Nephron (organoid): ENCODE data around the gene CDHR1.

ENCODE experiments used
- H3K27ac Mint-ChIP-seq, 3 experiments: 2 replicates each; pipeline ENCODE4 v1.8.0; 2020; ENCODE audit warnings: mixed read lengths in 3 of 3, mild to moderate bottlenecking in 2 of 3, moderate library complexity in 1 of 3
- H3K27me3 Mint-ChIP-seq: 2 replicates; pipeline ENCODE4 v1.8.0; 2021; ENCODE audit warnings: low read depth, mild to moderate bottlenecking, moderate library complexity, mixed read lengths
- H3K36me3 Mint-ChIP-seq: 2 replicates; pipeline ENCODE4 v1.8.0; 2020; ENCODE audit warnings: low read depth, mixed read lengths
- H3K4me1 Mint-ChIP-seq: 2 replicates; pipeline ENCODE4 v1.8.0; 2020; ENCODE audit warnings: mixed read lengths
- H3K4me3 Mint-ChIP-seq, 3 experiments: 2 replicates each; pipeline ENCODE4 v1.8.0; 2020; ENCODE audit warnings: mild to moderate bottlenecking in 3 of 3, mixed read lengths in 3 of 3, moderate library complexity in 2 of 3
- H3K9me3 Mint-ChIP-seq: 2 replicates; pipeline ENCODE4 v1.8.0; 2020; ENCODE audit warnings: mixed read lengths
- CTCF ChIP-seq, 3 experiments: fragments of 200-600 bp; sonication (generic); IDR thresholded peaks; one replicate each; pipeline ENCODE4 v1.5.0; 2021; ENCODE audit warnings: antibody characterized with exemption in 3 of 3; ENCODE audit not compliant: unreplicated experiment in 3 of 3

CDHR1 gene

GRCh38 chr10:84200537-84201243 is 6.4 kb downstream of the CDHR1 start:
- Mint-ChIP-seq H3K27ac (no peak overlapping the region), H3K36me3 (no peaks in the 10 kb centered on the region), H3K4me1 (no peaks in the 10 kb centered on the region), H3K4me3 (no peak overlapping the region), H3K27me3 (peaks cover 50% of the 10 kb centered on the region), H3K9me3 (no peaks in the 10 kb centered on the region)
- TF ChIP-seq CTCF (IDR thresholded peaks at IDR 0.05; ENCODE audit: unreplicated experiment in 3 of 3): no peak

- H3K4me3 Mint-ChIP-seq: no peak overlapping the region
- peaks cover 49% of the 10 kb centered on the region for H3K27me3 Mint-ChIP-seq
Measured at GRCh38 chr10:84201244-84201606, 6.9 kb downstream of the CDHR1 start.

GRCh38 chr10:84201682-84202081 is 7.3 kb downstream of the CDHR1 start:
- Mint-ChIP-seq H3K27me3 (peaks cover 47% of the 10 kb centered on the region), H3K4me3 (no peak overlapping the region), H3K27ac (no peak overlapping the region), H3K9me3 (no peaks in the 10 kb centered on the region), H3K4me1 (no peaks in the 10 kb centered on the region), H3K36me3 (no peaks in the 10 kb centered on the region)
- TF ChIP-seq CTCF (IDR thresholded peaks at IDR 0.05; ENCODE audit: unreplicated experiment in 3 of 3): no peak

More at GRCh38 chr10:84201244-84201606, 6.9 kb downstream of the CDHR1 start:
- Mint-ChIP-seq H3K27ac (no peak overlapping the region), H3K9me3 (no peaks in the 10 kb centered on the region), H3K36me3 (no peaks in the 10 kb centered on the region), H3K4me1 (no peaks in the 10 kb centered on the region)
- TF ChIP-seq CTCF (IDR thresholded peaks at IDR 0.05; ENCODE audit: unreplicated experiment in 3 of 3): no peak

GRCh38 chr10:84202349-84202748 is 8.0 kb downstream of the CDHR1 start:
- H3K27me3 Mint-ChIP-seq: peaks cover 47% of the 10 kb centered on the region
- no peak overlapping the region for H3K4me3 Mint-ChIP-seq
- no peaks in the 10 kb centered on the region for H3K9me3 Mint-ChIP-seq
- H3K36me3 Mint-ChIP-seq: no peaks in the 10 kb centered on the region
- H3K27ac Mint-ChIP-seq: no peak overlapping the region
- no peaks in the 10 kb centered on the region for H3K4me1 Mint-ChIP-seq
- TF ChIP-seq CTCF (IDR thresholded peaks at IDR 0.05; ENCODE audit: unreplicated experiment in 3 of 3): no peak

- no peaks in the 10 kb centered on the region for H3K9me3 Mint-ChIP-seq
- H3K36me3 Mint-ChIP-seq: no peaks in the 10 kb centered on the region
- no peak overlapping the region for H3K27ac Mint-ChIP-seq
- H3K4me1 Mint-ChIP-seq: no peaks in the 10 kb centered on the region
- H3K4me3 Mint-ChIP-seq: no peak overlapping the region
- peaks cover 42% of the 10 kb centered on the region for H3K27me3 Mint-ChIP-seq
- peak in 1 of 3 experiments; percentile 17 for TF ChIP-seq CTCF (IDR thresholded peaks at IDR 0.05; ENCODE audit: unreplicated experiment in 3 of 3)
Measured at GRCh38 chr10:84204122-84204521, 9.8 kb downstream of the CDHR1 start.

- no peaks in the 10 kb centered on the region for H3K36me3 Mint-ChIP-seq
- H3K27me3 Mint-ChIP-seq: peaks cover 38% of the 10 kb centered on the region
- no peaks in the 10 kb centered on the region for H3K9me3 Mint-ChIP-seq
- no peak overlapping the region for H3K4me3 Mint-ChIP-seq
- TF ChIP-seq CTCF (IDR thresholded peaks at IDR 0.05; ENCODE audit: unreplicated experiment in 3 of 3): no peak
- no peaks in the 10 kb centered on the region for H3K4me1 Mint-ChIP-seq
- H3K27ac Mint-ChIP-seq: no peak overlapping the region
Measured at GRCh38 chr10:84204610-84205009, 10.3 kb downstream of the CDHR1 start.
